GM23338 (cell line): ENCODE results near the gene NME1. TPM values are rescaled to one million over a fixed set of nuclear protein-coding genes. Genes with fewer than 3 reads are reported as not detected.
A peak's percentile ranks its signal among the peaks of the same experiment; 100 is the strongest.
"Not testable (repeated sequence)": the region's sequence is repeated elsewhere in the genome, so short reads cannot be mapped to it uniquely, and the experiment has no call there.

Experiments
- ATAC-seq: fragments of 200-7000 bp; cut with Tn5 transposase; 3 replicates; pipeline ENCODE4 v1.9.1; 2020
- DNase-seq: peaks from one replicate; pipeline ENCODE4 v3.0.0-alpha.2; 2015; ENCODE audit warnings: low spot score
- H2AFZ ChIP-seq: fragments of 200-600 bp; sonication (generic); 2 replicates; pipeline ENCODE4 v1.8.0; 2016; ENCODE audit warnings: antibody characterized with exemption, mild to moderate bottlenecking, moderate library complexity
- H3F3A ChIP-seq: fragments of 200-600 bp; sonication (generic); replicated peaks from 2 replicates; pipeline ENCODE4 v1.8.0; 2017; ENCODE audit warnings: antibody characterized with exemption, mixed run types, low read depth
- H3K27ac ChIP-seq: fragments of 200-600 bp; sonication (generic); 2 replicates; pipeline ENCODE4 v1.6.1; 2016; ENCODE audit warnings: low read depth
- H3K27me3 ChIP-seq: fragments of 200-600 bp; sonication (generic); 2 replicates; pipeline ENCODE4 v1.8.0; 2016; ENCODE audit warnings: mild to moderate bottlenecking, mixed run types, moderate library complexity; ENCODE audit not compliant: insufficient read depth
- H3K36me3 ChIP-seq: fragments of 200-600 bp; sonication (generic); 2 replicates; pipeline ENCODE4 v1.8.0; 2016; ENCODE audit warnings: mild to moderate bottlenecking; ENCODE audit not compliant: insufficient read depth
- H3K4me1 ChIP-seq: fragments of 200-600 bp; sonication (generic); 2 replicates; pipeline ENCODE4 v1.8.0; 2016; ENCODE audit warnings: mild to moderate bottlenecking, moderate library complexity; ENCODE audit not compliant: insufficient read depth
- H3K4me2 ChIP-seq: fragments of 200-600 bp; sonication (generic); 2 replicates; pipeline ENCODE4 v1.7.1; 2017; ENCODE audit warnings: mixed run types
- H3K4me3 ChIP-seq: fragments of 200-600 bp; sonication (generic); 2 replicates; pipeline ENCODE4 v1.6.1; 2016; ENCODE audit warnings: mixed run types
- H3K79me2 ChIP-seq: fragments of 200-600 bp; sonication (generic); replicated peaks from 2 replicates; pipeline ENCODE4 v1.8.0; 2017; ENCODE audit warnings: mild to moderate bottlenecking; ENCODE audit not compliant: insufficient read depth
- H3K9me2 ChIP-seq: fragments of 200-600 bp; sonication (generic); 2 replicates; pipeline ENCODE4 v1.8.0; 2017; ENCODE audit not compliant: insufficient read depth
- H4K20me1 ChIP-seq: fragments of 200-600 bp; sonication (generic); replicated peaks from 2 replicates; pipeline ENCODE4 v1.8.0; 2017; ENCODE audit warnings: mild to moderate bottlenecking; ENCODE audit not compliant: insufficient read depth
- H3K27ac Mint-ChIP-seq: 2 replicates; pipeline ENCODE4 v1.8.0; 2020; ENCODE audit warnings: inconsistent platforms, mild to moderate bottlenecking, moderate library complexity, mixed read lengths
- H3K27me3 Mint-ChIP-seq: 3 replicates; pipeline ENCODE4 v1.8.0; 2022; ENCODE audit warnings: low read depth, mild to moderate bottlenecking, moderate library complexity, mixed read lengths, inconsistent platforms; ENCODE audit not compliant: insufficient read depth, poor library complexity
- H3K36me3 Mint-ChIP-seq: 3 replicates; pipeline ENCODE4 v1.8.0; 2021; ENCODE audit warnings: low read depth, mild to moderate bottlenecking, inconsistent platforms, moderate library complexity, mixed read lengths
- H3K4me1 Mint-ChIP-seq: 3 replicates; pipeline ENCODE4 v1.8.0; 2020; ENCODE audit warnings: mild to moderate bottlenecking, inconsistent platforms, mixed read lengths
- H3K4me3 Mint-ChIP-seq: 3 replicates; pipeline ENCODE4 v1.8.0; 2021; ENCODE audit warnings: moderate library complexity, mild to moderate bottlenecking, inconsistent platforms, mixed read lengths
- H3K9me3 Mint-ChIP-seq: 3 replicates; pipeline ENCODE4 v1.8.0; 2020; ENCODE audit warnings: moderate library complexity, mild to moderate bottlenecking, inconsistent platforms, mixed read lengths
- CREB1 ChIP-seq: fragments of 250-450 bp; sonication (Bioruptor Pico); IDR thresholded peaks from 2 replicates; pipeline ENCODE4 v1.5.0; 2020; ENCODE audit warnings: low read depth, mild to moderate bottlenecking, moderate library complexity
- NANOG ChIP-seq: IDR thresholded peaks from 2 replicates; pipeline ENCODE4 v1.6.1; 2016; ENCODE audit warnings: antibody characterized with exemption, borderline replicate concordance
- POLR2AphosphoS5 ChIP-seq: IDR thresholded peaks from 2 replicates; pipeline ENCODE4 v1.6.1; 2016; ENCODE audit warnings: antibody characterized with exemption, low read depth
- polyA plus RNA-seq: library from polyadenylated mRNA; unstranded; fragments of >200 nt; fragmentation: Nextera tagmentation; extraction: Ambion mirVana; gene quantifications from 2 replicates; pipeline ENCODE4 v1.2.1, GENCODE V29; 2016
- total RNA-seq: library from RNA; depleted of rRNA; stranded (reverse); fragments of >200 nt; shearing (Covaris generic); gene quantifications from 2 replicates; pipeline ENCODE4 v1.2.3, GENCODE V29; 2014
- TF ChIP-seq, protein P1 (sequence below): IDR thresholded peaks from 2 replicates; pipeline ENCODE4 v1.6.1; 2016; ENCODE audit warnings: antibody characterized with exemption

Gene NME1
- total and polyA plus RNA-seq, 2 experiments from 2014 or later = 159 to 534 TPM

DNA sequence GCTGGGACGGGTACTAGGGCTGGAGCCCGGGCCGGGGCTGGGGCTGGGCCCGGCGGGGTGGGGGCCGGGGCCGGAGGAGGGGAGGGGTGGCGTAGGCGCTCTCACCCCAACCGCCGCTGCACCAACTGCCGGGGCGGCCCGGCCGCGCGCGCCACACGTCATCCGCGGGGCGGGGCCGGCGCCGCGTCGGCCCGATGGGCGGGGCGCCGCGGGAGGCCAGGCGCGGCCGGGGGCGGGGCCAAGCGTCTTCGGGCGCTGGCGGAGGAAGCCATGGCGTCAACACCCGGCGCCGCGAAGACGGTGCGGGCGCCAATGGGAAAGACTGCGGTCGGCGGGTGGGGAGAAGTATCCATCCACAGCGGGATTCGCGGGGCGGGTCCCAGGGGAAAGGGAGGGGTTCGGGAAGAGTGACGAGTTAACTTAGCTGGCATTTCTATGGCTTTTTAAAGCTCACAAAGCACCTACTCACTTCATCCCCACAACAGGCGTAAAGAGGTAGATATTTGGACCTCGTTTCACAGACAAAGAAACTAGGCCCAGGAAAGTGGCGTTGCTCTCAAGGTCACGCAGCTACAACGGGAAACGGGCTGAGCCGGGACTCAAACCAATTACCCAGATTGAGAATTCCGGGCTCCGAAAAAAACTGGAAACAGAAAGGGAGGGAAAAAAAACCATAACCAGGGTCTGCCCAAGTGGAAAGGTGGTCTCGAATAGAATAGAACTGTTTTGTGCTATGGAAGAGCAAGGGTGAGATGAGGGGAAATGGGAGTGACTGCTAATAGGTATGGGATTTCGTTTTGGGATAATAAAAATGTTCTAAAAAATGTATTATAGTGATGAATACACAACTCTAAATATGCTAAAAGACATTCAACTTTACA is 32.4 kb upstream of the NME1 start, which contains the start of gene SPAG9:
SPAG9 (minus strand) TSS at position 130 of the 881 bp plus-strand sequence. CDS start 212 bp downstream, outside the sequence.
- H3K27ac Mint-ChIP-seq = peak within 1 kb of the TSS; percentile 100
- Histone ChIP-seq H3K4me2 (peak within 1 kb of the TSS; percentile 88), H4K20me1 (peaks cover 13% of the 10 kb centered on the region), H3K27me3 (no peaks in the 10 kb centered on the region), H2AFZ (peak within 1 kb of the TSS; percentile 84), H3K9me2 (no peaks in the 10 kb centered on the region), H3K79me2 (peaks cover 38% of the 10 kb centered on the region), H3K4me3 (peak within 1 kb of the TSS; percentile 99), H3K4me1 (peaks cover 20% of the 10 kb centered on the region), H3K36me3 (no peaks in the 10 kb centered on the region), H3K27ac (peak within 1 kb of the TSS; percentile 98), H3F3A (no peaks in the 10 kb centered on the region; the same call in 1 of the 2 replicates)
- peaks cover 20% of the 10 kb centered on the region for H3K4me1 Mint-ChIP-seq
- no peaks in the 10 kb centered on the region for H3K36me3 Mint-ChIP-seq
- TF ChIP-seq POLR2AphosphoS5 = peak; percentile 41
- peak; percentile 93 for TF ChIP-seq CREB1 (CRISPR knock-in tag)
- no peak for TF ChIP-seq NANOG
- peak; percentile 75 for ATAC-seq
- peak within 1 kb of the TSS; percentile 95 for H3K4me3 Mint-ChIP-seq
- H3K9me3 Mint-ChIP-seq = no peaks in the 10 kb centered on the region
- peak; percentile 96 for DNase-seq
- H3K27me3 Mint-ChIP-seq = peaks cover 1% of the 10 kb centered on the region

DNA sequence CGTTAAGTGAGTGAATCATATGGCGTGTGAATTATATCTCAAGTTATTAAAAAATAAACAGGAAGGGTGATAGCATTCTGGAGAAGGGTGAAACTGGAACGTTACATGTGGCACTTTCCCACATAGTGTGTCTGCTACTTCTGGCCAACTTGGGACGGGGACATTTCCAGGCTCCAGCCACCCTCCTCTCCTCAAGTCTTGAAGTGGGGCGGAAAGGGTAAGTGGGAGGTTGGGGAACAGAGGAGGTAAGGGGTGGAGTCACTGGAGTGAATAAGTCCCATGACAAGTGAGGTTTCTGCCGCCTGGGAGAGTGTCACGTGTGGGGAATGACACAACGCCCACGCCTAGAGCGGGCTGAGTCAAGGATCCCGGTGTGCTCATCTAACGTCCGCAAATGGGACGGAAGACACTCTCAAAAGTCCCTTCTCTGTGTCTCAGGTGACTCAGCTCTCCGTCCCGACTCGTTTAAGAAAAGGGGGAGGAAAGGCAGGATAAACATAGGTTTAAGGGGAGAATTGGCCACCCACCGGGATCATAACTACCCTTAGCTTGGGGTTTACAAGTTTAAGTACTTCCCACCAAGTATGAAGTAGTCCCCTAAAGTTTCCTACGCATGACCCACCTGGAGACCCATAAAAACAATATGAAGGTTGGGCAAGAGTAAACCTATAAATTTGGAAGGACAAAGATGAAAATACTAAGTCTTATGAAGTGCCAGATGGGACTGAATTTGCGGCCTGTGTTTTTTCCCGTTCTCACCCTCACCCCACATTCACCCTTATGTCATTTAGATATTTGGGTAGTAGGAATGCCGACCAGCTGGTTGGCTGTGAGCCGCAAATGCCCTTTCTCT is 31.5 kb upstream of the NME1 start:
- Mint-ChIP-seq H3K27ac (peak overlapping the region; percentile 100), H3K27me3 (peaks cover 1% of the 10 kb centered on the region), H3K36me3 (no peaks in the 10 kb centered on the region), H3K9me3 (no peaks in the 10 kb centered on the region), H3K4me3 (peak overlapping the region; percentile 95), H3K4me1 (peaks cover 20% of the 10 kb centered on the region)
- peaks cover 10% of the 10 kb centered on the region for H4K20me1 ChIP-seq
- peaks cover 20% of the 10 kb centered on the region for H3K4me1 ChIP-seq
- peaks cover 29% of the 10 kb centered on the region for H3K79me2 ChIP-seq
- DNase-seq (peak; percentile 82), ATAC-seq (peak; percentile 35)
- no peaks in the 10 kb centered on the region for H3K36me3 ChIP-seq
- H3K4me2 ChIP-seq = peak overlapping the region; percentile 88
- peak overlapping the region; percentile 98 for H3K27ac ChIP-seq
- peak overlapping the region; percentile 84 for H2AFZ ChIP-seq
- no peaks in the 10 kb centered on the region; the same call in 1 of the 2 replicates for H3F3A ChIP-seq
- peak overlapping the region; percentile 66 for H3K4me3 ChIP-seq
- TF ChIP-seq CREB1 (CRISPR knock-in tag) = 0 out of 2 replicates have a peak, but pooled peaks have one; percentile 47
- TF ChIP-seq, protein P1, sequence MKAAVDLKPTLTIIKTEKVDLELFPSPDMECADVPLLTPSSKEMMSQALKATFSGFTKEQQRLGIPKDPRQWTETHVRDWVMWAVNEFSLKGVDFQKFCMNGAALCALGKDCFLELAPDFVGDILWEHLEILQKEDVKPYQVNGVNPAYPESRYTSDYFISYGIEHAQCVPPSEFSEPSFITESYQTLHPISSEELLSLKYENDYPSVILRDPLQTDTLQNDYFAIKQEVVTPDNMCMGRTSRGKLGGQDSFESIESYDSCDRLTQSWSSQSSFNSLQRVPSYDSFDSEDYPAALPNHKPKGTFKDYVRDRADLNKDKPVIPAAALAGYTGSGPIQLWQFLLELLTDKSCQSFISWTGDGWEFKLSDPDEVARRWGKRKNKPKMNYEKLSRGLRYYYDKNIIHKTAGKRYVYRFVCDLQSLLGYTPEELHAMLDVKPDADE = no peak
- no peaks in the 10 kb centered on the region for H3K9me2 ChIP-seq
- H3K27me3 ChIP-seq = no peaks in the 10 kb centered on the region

DNA sequence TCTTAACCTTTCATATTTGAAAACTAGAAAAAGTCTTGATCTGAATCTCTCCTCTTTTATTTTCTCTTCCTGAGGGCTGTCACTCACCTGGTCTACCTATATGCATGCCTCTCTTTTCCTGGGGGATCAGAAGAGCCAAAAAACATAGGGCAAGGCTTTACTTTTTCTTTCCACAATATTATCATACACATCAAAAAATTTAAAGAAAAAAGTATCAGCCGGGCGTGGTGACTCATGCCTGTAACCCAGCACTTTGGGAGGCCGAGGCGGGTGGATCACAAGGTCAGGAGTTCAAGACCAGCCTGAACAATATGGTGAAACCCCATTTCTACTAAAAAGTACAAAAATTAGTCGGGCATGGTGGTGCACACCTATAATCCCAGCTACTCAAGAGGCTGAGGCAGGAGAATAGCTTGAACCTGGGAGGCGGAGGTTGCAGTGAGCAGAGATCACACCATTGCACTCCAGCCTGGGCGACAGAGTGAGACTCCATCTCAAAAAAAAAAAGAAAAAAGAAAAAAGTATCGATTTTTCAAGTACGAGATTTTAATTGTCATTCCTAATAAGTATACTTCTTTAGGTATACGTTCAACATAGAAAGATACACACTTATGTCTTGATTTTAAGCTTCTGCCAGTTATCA is 30.8 kb upstream of the NME1 start:
- H3K9me3 Mint-ChIP-seq, H3K36me3 Mint-ChIP-seq, H4K20me1 ChIP-seq, H3K27me3 Mint-ChIP-seq, H3K9me2 ChIP-seq, DNase-seq, H3K36me3 ChIP-seq, H3K27me3 ChIP-seq, ATAC-seq, H3F3A ChIP-seq: not testable (repeated sequence)
- Mint-ChIP-seq H3K4me1 (peaks cover 20% of the 10 kb centered on the region), H3K4me3 (peak overlapping the region; percentile 95), H3K27ac (peak overlapping the region; percentile 100)
- Histone ChIP-seq H3K27ac (peak overlapping the region; percentile 98; the same call in 1 of the 2 replicates), H3K4me3 (peak overlapping the region; percentile 66), H3K4me1 (peaks cover 20% of the 10 kb centered on the region), H3K79me2 (peaks cover 22% of the 10 kb centered on the region), H3K4me2 (peak overlapping the region; percentile 88), H2AFZ (peak overlapping the region; percentile 84; the same call in 1 of the 2 replicates)
